ENCODE measurements around the gene TTC9C. TPM values are rescaled to one million over a fixed set of nuclear protein-coding genes. Genes with fewer than 3 reads are reported as not detected.

The TTC9C gene
- total and polyA plus RNA-seq, 2 donors (not counting 3 experiments of a cell fraction or from before 2014, with no cell fraction given), result 27.4 to 43.5 TPM

- H3K9ac ChIP-seq (replicated peaks; ENCODE audit: extremely low read depth, insufficient read depth, low read length), result no peak overlapping the region
Observed at GRCh38 chr11:62688491-62688890, 39.8 kb upstream of the TTC9C start.

GRCh38 chr11:62689421-62690183 lies 38.7 kb upstream of the TTC9C start, which contains the start of gene LRRN4CL:
TSS of gene LRRN4CL (minus strand) at chr11:62689530. CDS start at chr11:62688508, 1,022 bp downstream.
- no peaks in the 10 kb centered on the region for H3K79me2 ChIP-seq (ENCODE audit: control insufficient read depth, insufficient read depth, low read length)
- ChIA-PET POLR2A (interaction anchor here (0.7 kb wide), 1 partner anchor 25 kb away, joined by 3 read pairs; the partner anchor contains the start of genes C11orf98 and CSKMT), CTCF (interaction anchor here (0.6 to 8.0 kb wide), 6 partner anchors 9 to 294 kb away, joined by 3 to 118 read pairs (median 3); partner anchors contain the start of gene GANAB)
- no peak for DNase-seq (ENCODE audit: low read depth, low spot score)
- H3K27ac ChIP-seq (ENCODE audit: insufficient read depth, low read depth, low read length), result no peak within 1 kb of the TSS
- no peak within 1 kb of the TSS for H3K4me3 ChIP-seq (replicated peaks in 1 of 3; ENCODE audit: insufficient read depth in 1 of 3, low read depth in 1 of 3, low read length in 3 of 3)
- H3K4me1 ChIP-seq (ENCODE audit: control insufficient read depth, extremely low read depth, insufficient read depth, low read length), result no peaks in the 10 kb centered on the region
- no peak for FAIRE-seq
- TF ChIP-seq FOS (IDR thresholded peaks at IDR 0.05; ENCODE audit: borderline replicate concordance, insufficient read depth, low read length), result no peak
- TF ChIP-seq GATA2 (IDR thresholded peaks at IDR 0.05; ENCODE audit: insufficient read depth, insufficient read length, low read depth, low read length), result no peak
- TF ChIP-seq POLR2AphosphoS5 (IDR thresholded peaks at IDR 0.05; ENCODE audit: insufficient read depth, low read depth, low read length), result no peak
- TF ChIP-seq EZH2 (IDR thresholded peaks at IDR 0.05; ENCODE audit: borderline replicate concordance, low read depth, low read length, severe bottlenecking), result no peak
- TF ChIP-seq CTCF (IDR thresholded peaks at IDR 0.05; ENCODE audit: extremely low read depth in 1 of 2, insufficient read depth in 1 of 2, low read depth in 1 of 2, low read length in 2 of 2), result no peak
- TF ChIP-seq POLR2A (IDR thresholded peaks at IDR 0.05; ENCODE audit: low read depth, low read length), result no peak
- no peak for TF ChIP-seq MYC (IDR thresholded peaks at IDR 0.05; ENCODE audit: low read depth, low read length)
- no peak for TF ChIP-seq MAX (IDR thresholded peaks at IDR 0.05; ENCODE audit: insufficient read depth, insufficient read length)
- no peak for TF ChIP-seq JUN (IDR thresholded peaks at IDR 0.05; ENCODE audit: borderline replicate concordance, insufficient read depth, insufficient read length, low read depth)
- dilution Hi-C loops (cut with MboI; ENCODE audit: extremely low pct_ligation_motif_present, low sequenced_read_pairs) (no loop called here), intact Hi-C loops (cut with micrococcal nuclease) (no loop called here)
- no peak within 1 kb of the TSS for H3K9ac ChIP-seq (replicated peaks; ENCODE audit: extremely low read depth, insufficient read depth, low read length)
- peak within 1 kb of the TSS; percentile 50 for H2AFZ ChIP-seq (ENCODE audit: low read depth, low read length)
- no TSS peak for BruUV-seq (replicated peaks)
- H3K4me2 ChIP-seq (ENCODE audit: insufficient read depth, low read length), result no peak within 1 kb of the TSS
- no peaks in the 10 kb centered on the region for H3K9me3 ChIP-seq (replicated peaks; ENCODE audit: control insufficient read depth, insufficient read depth, low read length)
- H3K27me3 ChIP-seq (ENCODE audit: control insufficient read depth in 2 of 2, insufficient read depth in 2 of 2, low read length in 2 of 2), result peaks cover 2 to 10% of the 10 kb centered on the region in 2 experiments
- no peaks in the 10 kb centered on the region for H3K9me1 ChIP-seq (replicated peaks; ENCODE audit: control insufficient read depth, extremely low read depth, insufficient read depth, low read length)
- no peaks in the 10 kb centered on the region for H4K20me1 ChIP-seq (replicated peaks; ENCODE audit: control insufficient read depth, extremely low read depth, insufficient read depth, low read length)
- H3K36me3 ChIP-seq (ENCODE audit: control insufficient read depth in 2 of 2, extremely low read depth in 1 of 2, insufficient read depth in 2 of 2, low read length in 2 of 2), result peaks cover 5 to 23% of the 10 kb centered on the region in 2 experiments

More at GRCh38 chr11:62688491-62688890, 39.8 kb upstream of the TTC9C start:
- ChIA-PET POLR2A (no interaction called here), CTCF (interaction anchor here (1.0 to 8.0 kb wide), 3 partner anchors 8 to 264 kb away, joined by 3 to 118 read pairs (median 4); no protein-coding TSS in a partner anchor)
- dilution Hi-C loops (cut with MboI; ENCODE audit: extremely low pct_ligation_motif_present, low sequenced_read_pairs) (no loop called here), intact Hi-C loops (cut with micrococcal nuclease) (no loop called here)
- H4K20me1 ChIP-seq (replicated peaks; ENCODE audit: control insufficient read depth, extremely low read depth, insufficient read depth, low read length), result no peaks in the 10 kb centered on the region
- H3K4me3 ChIP-seq (replicated peaks in 1 of 3; ENCODE audit: insufficient read depth in 1 of 3, low read depth in 1 of 3, low read length in 3 of 3), result no peak overlapping the region
- TF ChIP-seq EZH2 (IDR thresholded peaks at IDR 0.05; ENCODE audit: borderline replicate concordance, low read depth, low read length, severe bottlenecking) (no peak), POLR2AphosphoS5 (IDR thresholded peaks at IDR 0.05; ENCODE audit: insufficient read depth, low read depth, low read length) (no peak), JUN (IDR thresholded peaks at IDR 0.05; ENCODE audit: borderline replicate concordance, insufficient read depth, insufficient read length, low read depth) (no peak), MYC (IDR thresholded peaks at IDR 0.05; ENCODE audit: low read depth, low read length) (no peak), POLR2A (IDR thresholded peaks at IDR 0.05; ENCODE audit: low read depth, low read length) (no peak), FOS (IDR thresholded peaks at IDR 0.05; ENCODE audit: borderline replicate concordance, insufficient read depth, low read length) (no peak), GATA2 (IDR thresholded peaks at IDR 0.05; ENCODE audit: insufficient read depth, insufficient read length, low read depth, low read length) (no peak), MAX (IDR thresholded peaks at IDR 0.05; ENCODE audit: insufficient read depth, insufficient read length) (no peak)
- H3K27me3 ChIP-seq (ENCODE audit: control insufficient read depth in 2 of 2, insufficient read depth in 2 of 2, low read length in 2 of 2), result peaks cover 2 to 10% of the 10 kb centered on the region in 2 experiments
- H3K79me2 ChIP-seq (ENCODE audit: control insufficient read depth, insufficient read depth, low read length), result no peaks in the 10 kb centered on the region
- H3K9me3 ChIP-seq (replicated peaks; ENCODE audit: control insufficient read depth, insufficient read depth, low read length), result no peaks in the 10 kb centered on the region
- H3K4me2 ChIP-seq (ENCODE audit: insufficient read depth, low read length), result no peak overlapping the region
- no peaks in the 10 kb centered on the region for H3K9me1 ChIP-seq (replicated peaks; ENCODE audit: control insufficient read depth, extremely low read depth, insufficient read depth, low read length)
- H3K36me3 ChIP-seq (ENCODE audit: control insufficient read depth in 2 of 2, extremely low read depth in 1 of 2, insufficient read depth in 2 of 2, low read length in 2 of 2), result peaks cover 5 to 23% of the 10 kb centered on the region in 2 experiments
- FAIRE-seq, result no peak
- BruUV-seq (replicated peaks), result no TSS peak
- no peaks in the 10 kb centered on the region for H3K4me1 ChIP-seq (ENCODE audit: control insufficient read depth, extremely low read depth, insufficient read depth, low read length)
- no peak for DNase-seq (ENCODE audit: low read depth, low spot score)
- no peak overlapping the region for H3K27ac ChIP-seq (ENCODE audit: insufficient read depth, low read depth, low read length)
- H2AFZ ChIP-seq (ENCODE audit: low read depth, low read length), result peak overlapping the region; percentile 50
